Measurements from ENCODE around the gene MAST2. TPM values are rescaled to one million over a fixed set of nuclear protein-coding genes. Genes with fewer than 3 reads are reported as not detected.
A peak's percentile ranks its signal among the peaks of the same experiment; 100 is the strongest.

Gene MAST2
- total RNA-seq, 1 donor, result 34.5 TPM

GRCh38 chr1:46072975-46073374 lies 269.6 kb downstream of the MAST2 start:
- no peak for DNase-seq (ENCODE audit: low read depth)
- TF ChIP-seq, protein P1, sequence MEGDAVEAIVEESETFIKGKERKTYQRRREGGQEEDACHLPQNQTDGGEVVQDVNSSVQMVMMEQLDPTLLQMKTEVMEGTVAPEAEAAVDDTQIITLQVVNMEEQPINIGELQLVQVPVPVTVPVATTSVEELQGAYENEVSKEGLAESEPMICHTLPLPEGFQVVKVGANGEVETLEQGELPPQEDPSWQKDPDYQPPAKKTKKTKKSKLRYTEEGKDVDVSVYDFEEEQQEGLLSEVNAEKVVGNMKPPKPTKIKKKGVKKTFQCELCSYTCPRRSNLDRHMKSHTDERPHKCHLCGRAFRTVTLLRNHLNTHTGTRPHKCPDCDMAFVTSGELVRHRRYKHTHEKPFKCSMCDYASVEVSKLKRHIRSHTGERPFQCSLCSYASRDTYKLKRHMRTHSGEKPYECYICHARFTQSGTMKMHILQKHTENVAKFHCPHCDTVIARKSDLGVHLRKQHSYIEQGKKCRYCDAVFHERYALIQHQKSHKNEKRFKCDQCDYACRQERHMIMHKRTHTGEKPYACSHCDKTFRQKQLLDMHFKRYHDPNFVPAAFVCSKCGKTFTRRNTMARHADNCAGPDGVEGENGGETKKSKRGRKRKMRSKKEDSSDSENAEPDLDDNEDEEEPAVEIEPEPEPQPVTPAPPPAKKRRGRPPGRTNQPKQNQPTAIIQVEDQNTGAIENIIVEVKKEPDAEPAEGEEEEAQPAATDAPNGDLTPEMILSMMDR (IDR thresholded peaks at IDR 0.05; ENCODE audit: insufficient read depth, low read depth, low read length), result no peak
- H3K4me3 ChIP-seq (ENCODE audit: low read depth, low read length), result no peak overlapping the region

DNA sequence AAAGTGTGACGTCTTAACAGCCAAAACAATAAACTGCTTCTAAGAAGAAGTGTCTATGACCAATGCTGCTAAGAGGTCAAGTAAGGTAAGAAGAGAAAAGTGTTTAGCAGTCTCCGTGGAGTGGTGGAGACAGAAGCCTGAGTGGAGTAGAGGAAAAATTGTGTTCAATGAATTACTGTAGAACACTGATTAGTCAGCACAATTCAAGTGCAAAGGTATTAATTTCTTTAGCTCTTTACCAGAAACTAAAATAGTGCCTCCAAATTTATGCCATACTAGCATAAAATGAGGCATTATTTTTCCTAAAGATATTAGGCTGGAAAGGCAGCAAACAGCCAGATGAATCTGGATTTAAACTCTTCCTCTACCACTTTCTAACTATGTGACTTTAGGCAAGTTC lies 272.9 kb downstream of the MAST2 start:
- DNase-seq (ENCODE audit: low read depth), result no peak
- TF ChIP-seq, protein P1 (IDR thresholded peaks at IDR 0.05; ENCODE audit: insufficient read depth, low read depth, low read length), result no peak
- no peak overlapping the region for H3K4me3 ChIP-seq (ENCODE audit: low read depth, low read length)

DNA sequence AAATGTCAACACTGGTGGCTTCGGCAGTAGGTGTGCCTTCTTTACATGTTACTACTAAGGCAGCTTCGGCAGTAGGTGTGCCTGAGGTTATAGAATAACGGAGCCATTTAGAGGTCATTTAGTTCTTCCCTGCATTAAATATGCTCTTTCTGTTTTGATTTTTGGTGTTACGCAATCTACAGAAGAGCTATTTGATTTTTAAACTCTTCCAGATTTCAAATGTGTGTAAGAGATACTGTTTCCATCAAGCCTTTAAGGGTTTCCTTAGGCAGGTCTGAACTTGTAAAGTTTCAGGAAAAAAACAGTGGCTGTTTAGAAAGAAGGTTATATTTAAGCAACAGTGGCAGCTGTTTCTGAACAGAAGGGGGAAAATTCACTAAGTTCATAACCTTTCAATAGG lies 274.2 kb downstream of the MAST2 start:
- no peak overlapping the region for H3K4me3 ChIP-seq (ENCODE audit: low read depth, low read length)
- TF ChIP-seq, protein P1 (IDR thresholded peaks at IDR 0.05; ENCODE audit: insufficient read depth, low read depth, low read length), result no peak
- peak; percentile 12 for DNase-seq (ENCODE audit: low read depth)

DNA sequence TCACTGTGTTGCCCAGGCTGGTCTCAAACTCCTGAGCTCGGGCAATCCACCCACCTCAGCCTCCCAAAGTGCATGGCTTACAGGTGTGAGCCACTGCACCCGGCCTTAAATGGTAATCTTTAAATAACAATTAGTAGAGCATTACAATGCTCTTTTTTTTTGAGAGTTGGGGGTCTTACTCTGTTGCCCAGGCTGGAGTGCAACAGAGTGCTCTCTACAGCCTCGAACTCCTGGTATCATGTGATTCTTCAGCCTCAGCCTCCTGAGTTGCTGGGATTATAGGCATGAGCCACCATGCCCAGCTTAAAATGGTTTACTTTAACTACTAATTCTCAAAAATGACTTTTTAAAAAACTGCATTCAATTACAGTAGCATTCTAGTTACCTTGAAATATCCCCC lies 276.8 kb downstream of the MAST2 start:
- TF ChIP-seq, protein P1 (IDR thresholded peaks at IDR 0.05; ENCODE audit: insufficient read depth, low read depth, low read length), result no peak
- no peak overlapping the region for H3K4me3 ChIP-seq (ENCODE audit: low read depth, low read length)
- no peak for DNase-seq (ENCODE audit: low read depth)

GRCh38 chr1:46081206-46081605 lies 277.8 kb downstream of the MAST2 start:
- TF ChIP-seq, protein P1 (IDR thresholded peaks at IDR 0.05; ENCODE audit: insufficient read depth, low read depth, low read length), result no peak
- no peak overlapping the region for H3K4me3 ChIP-seq (ENCODE audit: low read depth, low read length)
- no peak for DNase-seq (ENCODE audit: low read depth)

- no peak for DNase-seq (ENCODE audit: low read depth)
- TF ChIP-seq, protein P1 (IDR thresholded peaks at IDR 0.05; ENCODE audit: insufficient read depth, low read depth, low read length), result no peak
- no peak overlapping the region for H3K4me3 ChIP-seq (ENCODE audit: low read depth, low read length)
These were observed 278.2 kb downstream of the MAST2 start for GRCh38 chr1:46081619-46082018.

- H3K4me3 ChIP-seq (ENCODE audit: low read depth, low read length), result no peak overlapping the region
- DNase-seq (ENCODE audit: low read depth), result no peak
- TF ChIP-seq, protein P1 (IDR thresholded peaks at IDR 0.05; ENCODE audit: insufficient read depth, low read depth, low read length), result no peak
These were observed 280.2 kb downstream of the MAST2 start for GRCh38 chr1:46083579-46083978.
